H9 (cell line): ENCODE measurements around the gene NGF. TPM values are rescaled to one million over a fixed set of nuclear protein-coding genes. Genes with fewer than 3 reads are reported as not detected.

Experiments used
- DNase-seq: peaks from one replicate; pipeline ENCODE4 v3.0.0-alpha.2; 2017
- H2AFZ ChIP-seq: one replicate; pipeline ENCODE4 v1.6.1; 2013; ENCODE audit warnings: mild to moderate bottlenecking, low read length, control low read depth, moderate library complexity
- H2AK5ac ChIP-seq: 2 replicates; pipeline ENCODE4 v1.6.1; 2013; ENCODE audit warnings: low read length, control low read depth, mixed read lengths; ENCODE audit not compliant: insufficient read length
- H2BK120ac ChIP-seq: one replicate; pipeline ENCODE4 v1.6.1; 2013; ENCODE audit warnings: low read depth, mild to moderate bottlenecking, low read length, control low read depth, inconsistent platforms; ENCODE audit not compliant: poor library complexity, severe bottlenecking
- H2BK12ac ChIP-seq: 2 replicates; pipeline ENCODE4 v1.6.1; 2013; ENCODE audit warnings: low read length, control low read depth, mixed read lengths, low read depth; ENCODE audit not compliant: insufficient read length
- H2BK15ac ChIP-seq: 2 replicates; pipeline ENCODE4 v1.6.1; 2013; ENCODE audit warnings: low read depth, low read length, control low read depth
- H2BK20ac ChIP-seq: one replicate; pipeline ENCODE4 v1.6.1; 2013; ENCODE audit warnings: low read depth, mild to moderate bottlenecking, low read length, control low read depth, inconsistent platforms; ENCODE audit not compliant: poor library complexity, severe bottlenecking
- H2BK5ac ChIP-seq: 2 replicates; pipeline ENCODE4 v1.6.1; 2013; ENCODE audit warnings: low read length, control low read depth, mixed read lengths; ENCODE audit not compliant: insufficient read length
- H3K14ac ChIP-seq: 2 replicates; pipeline ENCODE4 v1.6.1; 2013; ENCODE audit warnings: low read length, control low read depth; ENCODE audit not compliant: insufficient read depth
- H3K18ac ChIP-seq: 2 replicates; pipeline ENCODE4 v1.6.1; 2013; ENCODE audit warnings: low read depth, mild to moderate bottlenecking, mixed read lengths, low read length, control low read depth; ENCODE audit not compliant: insufficient read length
- H3K23ac ChIP-seq: 2 replicates; pipeline ENCODE4 v1.6.1; 2013; ENCODE audit warnings: low read length, control low read depth, mixed read lengths, low read depth; ENCODE audit not compliant: insufficient read length
- H3K23me2 ChIP-seq: 2 replicates; pipeline ENCODE4 v1.6.1; 2013; ENCODE audit warnings: low read depth, mild to moderate bottlenecking, mixed read lengths, low read length, control low read depth; ENCODE audit not compliant: insufficient read length, poor library complexity, severe bottlenecking
- H3K27ac ChIP-seq: 2 replicates; pipeline ENCODE4 v1.5.1; 2013; ENCODE audit warnings: low read length, control low read depth, mixed read lengths, low read depth; ENCODE audit not compliant: insufficient read length
- H3K27me3 ChIP-seq: 2 replicates; pipeline ENCODE4 v1.6.1; 2013; ENCODE audit warnings: low read length, control low read depth, inconsistent platforms; ENCODE audit not compliant: insufficient read depth
- H3K4ac ChIP-seq: 2 replicates; pipeline ENCODE4 v1.6.1; 2013; ENCODE audit warnings: low read depth, mild to moderate bottlenecking, control low read depth, inconsistent platforms, low read length, moderate library complexity
- H3K4me1 ChIP-seq: 2 replicates; pipeline ENCODE4 v1.6.1; 2013; ENCODE audit warnings: low read length, control low read depth, inconsistent platforms; ENCODE audit not compliant: insufficient read depth
- H3K4me2 ChIP-seq: 2 replicates; pipeline ENCODE4 v1.6.1; 2013; ENCODE audit warnings: low read length, control low read depth, mixed read lengths; ENCODE audit not compliant: insufficient read length, insufficient read depth
- H3K56ac ChIP-seq: 2 replicates; pipeline ENCODE4 v1.6.1; 2013; ENCODE audit warnings: low read depth, mild to moderate bottlenecking, mixed read lengths, low read length, control low read depth; ENCODE audit not compliant: insufficient read length
- H3K79me1 ChIP-seq: 2 replicates; pipeline ENCODE4 v1.6.1; 2013; ENCODE audit warnings: low read depth, mild to moderate bottlenecking, moderate library complexity, low read length, control low read depth, inconsistent platforms; ENCODE audit not compliant: insufficient read depth, poor library complexity, severe bottlenecking
- H3K79me2 ChIP-seq: 2 replicates; pipeline ENCODE4 v1.6.1; 2013; ENCODE audit warnings: low read length, control low read depth, inconsistent platforms; ENCODE audit not compliant: insufficient read depth
- H3K9ac ChIP-seq: 2 replicates; pipeline ENCODE4 v1.6.1; 2013; ENCODE audit warnings: low read length, control low read depth, mixed read lengths; ENCODE audit not compliant: insufficient read length; ENCODE audit errors: extremely low read depth
- H3K9me3 ChIP-seq: one replicate; pipeline ENCODE4 v1.6.1; 2013; ENCODE audit warnings: low read depth, low read length, inconsistent platforms; ENCODE audit not compliant: control insufficient read depth
- H3T11ph ChIP-seq: one replicate; pipeline ENCODE4 v1.6.1; 2013; ENCODE audit warnings: mild to moderate bottlenecking, low read length, control low read depth, inconsistent platforms
- H4K20me1 ChIP-seq: one replicate; pipeline ENCODE4 v1.6.1; 2013; ENCODE audit not compliant: control insufficient read depth, insufficient read length, insufficient read depth
- H4K5ac ChIP-seq: 2 replicates; pipeline ENCODE4 v1.6.1; 2013; ENCODE audit warnings: low read depth, mild to moderate bottlenecking, mixed read lengths, low read length, control low read depth; ENCODE audit not compliant: insufficient read length
- H4K8ac ChIP-seq: replicated peaks from 2 replicates; pipeline ENCODE4 v1.6.1; 2013; ENCODE audit warnings: low read length, control low read depth, mixed read lengths, low read depth; ENCODE audit not compliant: insufficient read length
- H4K91ac ChIP-seq: 2 replicates; pipeline ENCODE4 v1.6.1; 2013; ENCODE audit warnings: low read depth, mild to moderate bottlenecking, moderate library complexity, mixed read lengths, low read length, control low read depth; ENCODE audit not compliant: insufficient read length
- H3K27ac Mint-ChIP-seq, 3 experiments: 2 replicates in 2 of 3; 3 replicates in 1 of 3; pipeline ENCODE4 v1.8.0; 2020 to 2021; ENCODE audit warnings: mixed read lengths in 3 of 3, mild to moderate bottlenecking in 1 of 3, moderate library complexity in 1 of 3
- H3K27me3 Mint-ChIP-seq: 2 replicates; pipeline ENCODE4 v1.8.0; 2021; ENCODE audit warnings: low read depth, mild to moderate bottlenecking, moderate library complexity, mixed read lengths
- H3K36me3 Mint-ChIP-seq, 3 experiments: 2 replicates in 2 of 3; 3 replicates in 1 of 3; pipeline ENCODE4 v1.8.0; 2020 to 2021; ENCODE audit warnings: low read depth in 3 of 3, mixed read lengths in 3 of 3; ENCODE audit not compliant: insufficient read depth in 1 of 3
- H3K4me1 Mint-ChIP-seq, 2 experiments: 2 replicates each; pipeline ENCODE4 v1.8.0; 2020; ENCODE audit warnings: mixed read lengths in 2 of 2
- H3K4me3 Mint-ChIP-seq, 2 experiments: 2 replicates in 1 of 2; 3 replicates in 1 of 2; pipeline ENCODE4 v1.8.0; 2020 to 2021; ENCODE audit warnings: mild to moderate bottlenecking in 2 of 2, mixed read lengths in 2 of 2, moderate library complexity in 1 of 2
- H3K9me3 Mint-ChIP-seq, 2 experiments: 2 replicates in 1 of 2; 3 replicates in 1 of 2; pipeline ENCODE4 v1.8.0; 2020; ENCODE audit warnings: mild to moderate bottlenecking in 2 of 2, mixed read lengths in 2 of 2, moderate library complexity in 1 of 2
- CTCF ChIP-seq: fragments of 200-600 bp; sonication (generic); conservative IDR thresholded peaks from 3 replicates; pipeline ENCODE4 v1.8.0; 2021; ENCODE audit warnings: antibody characterized with exemption, mild to moderate bottlenecking
- WGBS: extraction: QIAGEN DNeasy Blood & Tissue Kit; methylation state at CpG from one replicate; pipeline ENCODE4 v1.1.7; 2013; ENCODE audit warnings: missing lambda C conversion rate, low lambda C conversion rate, mixed read lengths; ENCODE audit not compliant: insufficient read length; ENCODE audit errors: extremely low coverage; 5-methylcytosine and 5-hydroxymethylcytosine counted together
- total RNA-seq: library from RNA; stranded (reverse); gene quantifications from 2 replicates; pipeline ENCODE4 v1.2.1, GENCODE V29; 2021

NGF gene
- total RNA-seq, 1 experiment from 2014 or later: 0.22 TPM

- Histone ChIP-seq H3K4me2 (no peak overlapping the region), H2AFZ (no peak overlapping the region)
Measured at GRCh38 chr1:115251340-115251748, 86.7 kb downstream of the NGF start.

More at GRCh38 chr1:115251340-115251748, 86.7 kb downstream of the NGF start:
- Histone ChIP-seq H4K5ac (no peak overlapping the region), H3T11ph (no peak overlapping the region), H2BK5ac (no peak overlapping the region), H3K23ac (no peak overlapping the region), H2BK12ac (no peak overlapping the region), H2BK15ac (no peak overlapping the region), H2AK5ac (no peak overlapping the region), H3K9ac (no peak overlapping the region), H3K14ac (no peak overlapping the region), H3K56ac (no peak overlapping the region), H3K27ac (no peak overlapping the region), H4K8ac (no peak overlapping the region), H3K79me2 (no peaks in the 10 kb centered on the region), H3K79me1 (no peaks in the 10 kb centered on the region), H3K9me3 (no peaks in the 10 kb centered on the region), H3K4ac (no peak overlapping the region), H4K91ac (no peak overlapping the region), H3K4me1 (no peaks in the 10 kb centered on the region), H3K23me2 (no peaks in the 10 kb centered on the region), H2BK120ac (no peak overlapping the region), H3K27me3 (no peaks in the 10 kb centered on the region), H2BK20ac (no peak overlapping the region), H4K20me1 (no peaks in the 10 kb centered on the region), H3K18ac (no peak overlapping the region)
- H3K27ac Mint-ChIP-seq: no peak overlapping the region
- H3K4me1 Mint-ChIP-seq: no peaks in the 10 kb centered on the region
- 0 out of 7 replicates have a peak, but pooled peaks cover 0 to 7% (median 0%) of the 10 kb centered on the region in 3 experiments for H3K36me3 Mint-ChIP-seq
- H3K4me3 Mint-ChIP-seq: no peak overlapping the region
- H3K27me3 Mint-ChIP-seq: peaks cover 1% of the 10 kb centered on the region; the same call in 1 of the 2 replicates
- peaks cover 0 to 5% of the 10 kb centered on the region in 2 experiments; a peak in 2 of 5 replicates for H3K9me3 Mint-ChIP-seq
- no peak for TF ChIP-seq CTCF
- DNase-seq: no peak
- no CpG with 5 or more reads among the region's 2 CpGs for WGBS
